Activated T-cell treated with anti-CD3 and anti-CD28 coated beads, Interleukin-2, amount 50 U/mL, for 1 hour (primary cell): Measurements from ENCODE around the gene NTN1.

Experiments
- DNase-seq: peaks from one replicate; pipeline ENCODE4 v3.0.0-alpha.2; 2020

The NTN1 gene

DNA sequence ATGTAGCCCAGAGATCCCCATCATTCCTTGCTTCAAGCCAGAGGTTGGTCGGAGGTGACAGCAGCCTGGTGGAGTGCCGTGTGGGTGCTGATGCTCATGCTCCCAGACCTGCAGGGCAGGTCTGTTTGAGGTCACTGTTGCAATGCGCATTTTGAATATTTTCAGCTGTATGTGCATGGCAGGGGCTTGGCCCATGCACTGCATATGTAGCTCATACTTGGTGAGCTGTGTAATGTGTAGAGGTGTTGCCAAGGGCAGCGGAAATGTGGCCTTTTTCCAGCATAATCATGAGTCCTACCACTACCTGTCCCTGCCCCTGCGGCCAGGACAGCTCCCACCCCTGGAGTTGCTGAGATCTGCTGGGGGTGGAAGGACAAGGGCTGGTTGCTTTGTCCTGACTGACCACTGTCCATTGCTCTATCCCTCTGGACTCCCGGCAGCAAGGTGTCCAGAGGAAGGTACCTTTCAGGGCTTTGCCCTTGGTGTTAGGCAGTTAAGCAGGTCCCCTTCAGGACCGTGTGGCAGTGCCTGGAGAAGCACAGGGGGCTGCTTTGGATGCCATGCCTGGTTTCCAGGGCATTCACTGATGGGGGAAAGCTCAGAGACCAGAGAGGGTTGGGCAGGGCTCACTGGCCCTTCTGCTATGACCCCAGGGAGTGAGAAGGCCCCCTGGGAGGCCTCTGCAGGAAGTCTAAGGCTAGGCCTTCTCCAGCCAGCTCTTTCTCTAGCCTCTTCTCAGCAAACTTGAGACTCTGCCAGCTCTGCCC lies 215.2 kb downstream of the NTN1 start:
- no peak for DNase-seq

DNA sequence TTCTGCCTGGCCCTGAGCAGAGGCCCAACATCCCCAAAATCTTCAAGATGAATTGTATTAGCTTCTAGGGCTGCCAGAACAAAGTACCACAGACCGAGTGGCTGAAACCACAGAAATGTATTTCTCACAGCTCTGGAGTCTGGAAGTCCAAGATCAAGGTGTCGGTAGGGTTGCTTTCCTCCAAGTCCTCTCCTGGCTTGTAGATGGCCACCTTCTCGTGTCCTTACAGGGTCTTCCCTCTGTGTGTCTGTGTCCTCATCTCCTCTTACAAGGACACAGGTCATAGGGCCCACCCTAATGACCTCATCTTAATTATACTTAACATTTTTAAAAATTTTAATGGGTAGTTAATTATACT lies 215.7 kb downstream of the NTN1 start:
- no peak for DNase-seq

DNA sequence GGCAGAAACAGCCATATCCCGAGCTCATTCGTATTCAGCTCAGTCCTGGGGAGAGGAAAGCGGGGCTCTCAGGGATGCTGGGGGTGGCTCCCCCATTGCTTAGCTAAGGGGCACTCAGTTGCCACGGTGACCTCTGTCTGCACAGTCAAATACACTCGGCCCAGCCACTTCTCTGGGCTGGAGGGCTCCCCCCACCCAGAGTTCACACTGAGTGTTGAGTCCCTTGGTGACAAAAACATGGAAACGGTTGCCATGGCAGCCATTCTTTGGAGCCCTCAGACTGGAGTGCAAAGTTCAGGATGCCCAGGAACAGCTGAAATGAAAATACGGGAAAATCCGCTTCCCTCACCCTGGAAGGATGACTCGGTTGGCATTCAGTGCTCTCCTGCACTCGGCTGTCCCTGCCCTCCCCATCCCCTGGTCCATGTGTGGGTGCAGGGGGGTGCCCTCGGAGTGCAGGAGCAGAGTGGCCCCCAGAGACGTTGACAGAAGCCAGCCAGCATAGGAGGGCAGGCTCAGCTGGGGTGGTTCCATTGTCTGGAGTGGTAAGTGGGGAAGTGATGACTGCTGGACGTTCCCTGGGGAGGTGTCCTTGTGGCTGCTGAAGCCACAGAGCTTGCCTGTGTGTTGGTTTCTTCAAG lies 216.5 kb downstream of the NTN1 start:
- no peak for DNase-seq

DNA sequence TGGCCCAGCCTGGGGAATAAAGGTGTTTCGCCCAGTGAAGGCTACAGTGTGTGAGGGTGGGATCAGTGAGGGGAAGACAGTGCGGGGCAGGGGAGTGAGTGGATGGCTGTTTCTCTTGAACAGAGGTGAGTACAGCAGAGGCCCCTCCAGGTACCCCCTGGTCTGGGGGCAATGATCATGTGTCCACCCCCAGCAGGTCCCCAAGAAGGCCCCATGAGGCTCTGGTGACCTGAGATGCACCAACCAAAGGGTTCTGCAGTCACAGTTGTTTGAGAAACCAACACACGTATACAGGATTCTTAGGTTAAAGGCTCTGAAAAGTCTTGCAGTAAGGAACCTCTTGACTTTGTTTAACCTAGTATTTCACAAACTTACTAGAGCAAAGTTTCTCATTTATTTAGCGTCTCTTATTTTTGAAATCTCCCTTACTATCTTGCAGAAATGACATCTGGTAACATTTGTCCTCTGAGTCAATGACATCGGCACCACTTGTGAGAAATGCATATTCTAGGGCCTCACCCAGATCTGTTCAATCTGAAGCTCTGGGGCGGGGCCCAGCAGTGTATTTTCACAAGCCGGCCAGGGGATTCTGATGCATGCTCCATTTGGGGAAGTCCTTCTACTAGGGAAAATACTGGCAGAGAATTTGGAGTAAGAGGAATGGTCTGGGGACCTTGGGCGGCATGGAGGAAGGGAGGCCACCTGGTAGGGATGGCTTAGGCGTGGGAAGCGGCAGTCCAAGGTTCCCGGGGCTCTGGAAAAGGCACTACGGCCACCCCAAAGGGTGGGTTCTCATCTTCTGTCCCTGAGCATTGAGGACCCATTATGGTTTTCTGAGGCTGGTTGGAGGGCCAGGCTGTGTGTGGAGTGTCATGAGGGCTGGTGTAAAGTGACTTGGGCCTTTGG lies 217.3 kb downstream of the NTN1 start:
- no peak for DNase-seq

DNA sequence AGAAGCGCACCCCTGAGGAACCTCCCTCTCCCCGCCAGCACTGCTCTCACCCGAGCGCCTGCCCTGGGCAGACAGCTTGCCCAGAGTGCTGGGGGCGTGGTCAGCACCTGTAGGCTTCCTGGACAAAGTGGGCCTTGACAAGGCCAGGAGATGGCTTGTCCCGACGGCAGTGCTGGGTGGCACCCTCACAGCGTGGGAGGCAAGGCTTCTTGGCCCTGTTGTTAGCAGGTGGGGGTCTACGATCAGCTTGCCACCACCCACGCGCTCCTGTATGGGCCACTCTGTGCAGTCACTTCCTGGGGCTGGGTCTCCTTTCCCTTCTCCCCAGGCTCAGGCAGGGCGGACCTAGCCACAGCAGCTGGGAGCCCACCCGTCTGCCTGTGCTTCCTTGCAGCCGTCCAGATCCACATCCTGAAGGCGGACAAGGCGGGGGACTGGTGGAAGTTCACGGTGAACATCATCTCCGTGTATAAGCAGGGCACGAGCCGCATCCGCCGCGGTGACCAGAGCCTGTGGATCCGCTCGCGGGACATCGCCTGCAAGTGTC lies 218.0 kb downstream of the NTN1 start:
- DNase-seq = no peak

DNA sequence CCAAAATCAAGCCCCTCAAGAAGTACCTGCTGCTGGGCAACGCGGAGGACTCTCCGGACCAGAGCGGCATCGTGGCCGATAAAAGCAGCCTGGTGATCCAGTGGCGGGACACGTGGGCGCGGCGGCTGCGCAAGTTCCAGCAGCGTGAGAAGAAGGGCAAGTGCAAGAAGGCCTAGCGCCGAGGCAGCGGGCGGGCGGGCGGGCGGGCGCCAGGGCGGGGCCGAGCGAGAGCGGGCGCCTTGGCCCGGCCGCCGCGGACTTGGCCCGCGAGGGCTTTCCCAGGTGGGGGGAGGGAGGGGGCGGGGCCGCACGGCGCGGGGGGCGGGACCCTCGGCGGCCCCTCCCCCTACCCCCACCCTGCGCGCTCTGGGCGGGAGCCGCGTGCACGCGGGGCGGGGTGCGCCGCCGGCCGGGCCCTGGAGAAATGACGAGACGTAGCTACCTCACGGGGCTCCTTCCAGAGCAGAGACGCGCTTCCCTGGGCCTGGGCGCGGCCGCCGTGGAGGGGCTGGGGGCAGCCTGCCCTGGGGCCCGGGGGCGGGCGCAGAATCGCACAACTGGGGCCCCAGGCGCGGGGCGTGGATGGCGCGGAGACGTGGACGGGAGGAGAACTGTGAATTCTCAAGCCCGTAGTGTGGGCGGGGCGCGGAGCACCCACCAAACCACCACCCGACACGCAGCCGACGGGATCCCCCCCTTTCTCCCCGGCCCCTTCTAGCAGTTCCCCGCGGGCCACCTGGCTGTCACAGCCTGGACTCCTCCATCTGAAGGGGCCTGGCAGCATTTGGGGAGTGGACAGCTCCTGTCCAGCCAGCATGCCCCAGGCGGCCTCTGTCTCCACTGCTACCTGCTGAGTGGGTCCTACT lies 218.7 kb downstream of the NTN1 start:
- peak; percentile 77 for DNase-seq

DNA sequence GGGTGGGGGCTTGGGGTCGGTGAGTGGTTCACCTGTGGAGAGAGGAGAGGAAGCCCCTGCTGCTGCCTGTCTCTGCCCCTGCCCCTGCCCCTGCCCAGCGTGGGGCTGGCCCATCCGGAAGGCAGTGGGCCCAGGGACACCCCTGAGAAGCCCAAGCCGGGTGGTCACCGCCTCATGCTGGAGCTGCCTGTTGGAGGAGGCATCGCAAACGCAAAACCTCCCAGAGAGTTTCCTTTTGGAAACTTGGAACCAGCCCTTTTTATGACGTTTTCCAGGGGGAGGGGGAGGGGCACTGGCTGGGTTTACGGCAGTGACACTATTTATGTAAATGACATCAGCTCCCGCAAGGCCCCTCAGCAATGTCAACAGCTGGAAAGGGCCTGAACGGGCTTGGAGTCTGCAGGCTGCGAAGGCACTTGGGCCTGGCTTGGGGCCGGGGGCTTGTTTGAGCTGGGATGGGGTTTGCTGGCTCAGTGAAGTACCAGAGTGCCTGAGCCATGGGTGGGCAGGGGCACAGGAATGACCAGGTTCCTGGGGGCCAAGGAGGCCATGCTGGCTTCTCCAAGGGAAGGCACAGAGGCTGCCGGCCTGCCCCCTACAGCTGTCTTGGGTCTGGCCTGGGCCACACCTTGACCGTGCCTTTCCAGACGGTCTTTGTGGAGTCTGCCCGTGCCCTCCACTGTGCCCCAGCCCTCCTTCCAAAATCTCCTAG lies 219.5 kb downstream of the NTN1 start:
- DNase-seq = no peak

DNA sequence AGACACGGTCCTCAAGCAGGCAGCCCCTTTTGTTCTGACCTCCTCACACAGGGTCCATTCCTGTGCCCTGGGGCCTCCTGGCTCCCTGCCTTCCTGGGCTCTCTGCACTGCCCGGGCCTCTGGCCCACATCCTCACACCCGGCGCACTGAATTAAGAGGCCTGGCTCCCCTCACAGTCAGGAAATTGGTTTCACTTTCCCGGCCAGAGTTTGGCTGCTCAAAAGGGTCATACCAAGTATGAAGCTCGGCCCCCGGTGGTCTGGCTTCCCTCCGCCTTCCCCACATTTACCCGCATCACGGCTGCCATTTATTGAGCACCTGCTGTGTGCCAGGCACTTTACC lies 220.0 kb downstream of the NTN1 start:
- DNase-seq = no peak

DNA sequence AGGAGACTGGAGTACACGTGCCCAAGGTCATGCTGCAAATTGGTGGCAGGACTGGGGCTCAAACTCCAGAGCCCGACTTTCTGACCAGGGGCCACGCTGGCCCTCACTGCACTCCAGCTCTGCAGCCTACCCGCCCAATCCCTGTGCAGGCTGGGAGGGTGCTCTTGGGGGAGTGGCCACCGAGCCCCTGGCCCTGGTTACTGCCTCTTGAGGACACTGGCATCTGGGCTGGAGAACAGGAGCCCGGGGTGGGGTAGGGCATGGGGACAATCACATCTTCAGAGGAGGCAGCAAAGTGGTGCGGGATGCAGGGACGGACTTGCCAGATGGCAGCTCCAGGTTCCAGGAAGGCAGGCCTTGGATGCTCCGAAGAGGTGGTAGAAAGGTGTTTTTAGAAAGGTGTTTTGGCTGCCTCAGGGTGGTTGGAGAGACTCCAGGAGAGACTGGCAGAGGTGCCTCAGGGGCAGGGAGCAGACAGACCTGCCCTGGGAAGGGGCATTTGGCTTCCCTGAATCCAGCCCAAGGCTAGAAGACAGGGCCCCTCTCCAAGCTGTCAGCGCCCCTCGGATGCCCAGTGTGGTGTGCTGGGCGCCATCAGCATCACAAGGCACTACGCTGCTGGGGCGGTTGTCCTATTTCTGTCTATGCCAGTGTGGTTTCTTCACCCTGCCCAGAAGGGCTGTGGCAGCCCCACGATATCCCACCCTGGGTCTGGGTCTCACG lies 220.6 kb downstream of the NTN1 start:
- no peak for DNase-seq

DNA sequence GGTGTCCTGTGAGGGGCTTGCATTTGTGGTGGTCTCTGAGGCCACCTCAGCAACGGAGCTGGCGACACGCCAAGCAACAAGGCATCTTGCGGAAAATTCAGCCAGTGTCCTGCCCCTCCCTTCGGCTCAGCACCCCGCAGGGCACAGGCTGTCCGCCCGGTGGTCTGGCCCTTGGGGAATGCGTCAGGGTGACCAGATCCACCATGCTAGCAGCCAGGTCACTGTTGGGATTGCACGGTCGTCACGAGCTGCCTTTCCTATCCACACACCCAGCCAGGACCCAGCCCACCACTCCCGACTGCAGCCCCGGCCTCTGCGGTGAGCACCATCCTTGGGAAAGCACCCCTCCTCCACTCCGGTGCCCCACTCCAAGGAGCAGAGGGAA lies 221.2 kb downstream of the NTN1 start:
- no peak for DNase-seq

DNA sequence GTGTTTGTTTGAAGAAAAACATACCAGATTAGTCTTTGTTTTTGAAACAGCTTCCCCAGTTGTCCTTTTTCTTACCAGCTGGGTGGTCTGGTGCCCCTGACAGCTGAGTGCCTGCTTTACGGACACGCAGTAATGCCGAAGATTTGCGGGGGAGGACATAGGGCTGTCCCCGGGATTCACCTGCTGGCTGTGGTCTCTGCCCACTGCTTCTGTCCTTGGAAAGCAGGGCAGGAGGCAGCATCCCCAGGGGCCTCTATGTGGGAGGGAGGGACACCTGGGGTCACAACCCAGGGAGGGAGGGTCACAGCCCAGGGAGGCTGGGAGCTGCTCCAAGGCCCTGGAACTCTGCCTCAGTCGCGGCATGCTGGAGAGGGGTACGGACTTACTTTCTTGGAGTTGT lies 221.7 kb downstream of the NTN1 start:
- DNase-seq = no peak

DNA sequence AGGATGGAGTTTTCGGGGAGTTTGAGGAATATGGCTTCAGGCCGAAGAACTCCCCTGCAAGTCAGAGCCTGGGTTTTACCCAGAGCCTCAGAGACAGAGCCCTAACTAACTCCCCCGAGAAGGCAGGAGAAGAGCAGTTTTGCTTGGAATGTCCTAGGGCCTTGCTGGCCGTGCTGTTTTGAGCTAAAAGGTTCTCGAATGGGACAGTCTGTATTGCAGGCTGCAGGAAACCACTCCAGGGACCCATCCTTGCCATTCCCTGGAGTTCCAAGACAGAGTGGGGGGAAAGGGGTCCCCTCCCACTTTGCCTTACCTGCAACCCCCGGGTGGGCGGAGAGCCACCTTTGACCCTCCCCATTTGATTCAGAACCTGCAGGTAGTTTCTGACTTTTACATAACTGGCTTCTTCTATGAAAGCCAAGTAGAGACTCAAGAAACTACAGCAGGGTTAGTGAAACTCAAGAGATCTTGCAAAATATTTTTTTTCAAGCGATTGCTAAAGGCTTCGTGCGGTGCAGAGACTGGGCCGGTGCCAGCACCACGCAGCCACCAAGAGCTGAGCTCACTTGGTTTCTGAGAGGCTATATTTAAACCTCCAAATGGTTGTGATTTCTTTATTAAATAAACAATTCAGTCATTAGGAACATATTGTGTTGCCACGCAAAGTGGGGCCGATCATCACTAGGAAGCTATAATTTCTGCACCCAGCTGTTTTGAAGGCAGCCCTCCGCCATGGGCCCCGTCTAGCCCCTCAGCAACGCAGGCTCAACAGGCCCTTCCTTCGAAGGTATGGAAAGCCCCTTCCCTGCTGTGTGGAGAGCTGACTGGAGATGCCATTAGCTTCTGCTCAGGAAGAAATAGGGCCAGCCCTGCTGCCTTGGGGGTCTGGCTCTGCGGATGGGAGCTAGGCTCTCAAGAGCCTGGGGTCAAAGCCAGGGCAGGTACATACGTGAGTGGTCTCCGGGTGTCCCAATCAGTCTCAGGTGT lies 223.0 kb downstream of the NTN1 start:
- DNase-seq = no peak

DNA sequence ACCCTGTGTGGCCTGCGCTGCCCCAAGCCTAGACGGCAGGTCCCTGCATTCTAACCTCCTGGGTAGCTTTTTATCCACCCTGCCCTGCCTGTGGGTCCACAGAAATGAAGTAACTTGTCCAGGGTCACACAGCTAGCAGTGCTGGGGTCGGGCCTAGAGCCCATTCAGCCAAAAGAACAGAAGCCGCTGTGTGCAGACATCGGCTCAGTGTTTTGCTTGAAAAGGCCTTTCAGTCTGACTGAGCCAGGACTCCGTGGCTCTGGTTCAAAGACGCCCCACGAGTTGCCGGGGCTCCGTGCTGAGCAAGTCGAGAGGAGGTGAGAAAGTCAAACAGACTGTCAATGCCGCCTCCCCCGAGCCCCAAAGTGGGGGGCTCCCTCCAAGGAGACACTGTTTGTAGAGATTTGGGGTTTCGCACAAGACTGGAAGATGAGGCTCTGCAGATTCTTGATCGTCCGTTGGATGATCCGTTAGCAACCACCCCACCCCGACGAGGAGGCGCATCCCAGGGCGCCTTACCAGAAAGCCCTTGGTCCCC lies 226.2 kb downstream of the NTN1 start:
- DNase-seq = no peak

DNA sequence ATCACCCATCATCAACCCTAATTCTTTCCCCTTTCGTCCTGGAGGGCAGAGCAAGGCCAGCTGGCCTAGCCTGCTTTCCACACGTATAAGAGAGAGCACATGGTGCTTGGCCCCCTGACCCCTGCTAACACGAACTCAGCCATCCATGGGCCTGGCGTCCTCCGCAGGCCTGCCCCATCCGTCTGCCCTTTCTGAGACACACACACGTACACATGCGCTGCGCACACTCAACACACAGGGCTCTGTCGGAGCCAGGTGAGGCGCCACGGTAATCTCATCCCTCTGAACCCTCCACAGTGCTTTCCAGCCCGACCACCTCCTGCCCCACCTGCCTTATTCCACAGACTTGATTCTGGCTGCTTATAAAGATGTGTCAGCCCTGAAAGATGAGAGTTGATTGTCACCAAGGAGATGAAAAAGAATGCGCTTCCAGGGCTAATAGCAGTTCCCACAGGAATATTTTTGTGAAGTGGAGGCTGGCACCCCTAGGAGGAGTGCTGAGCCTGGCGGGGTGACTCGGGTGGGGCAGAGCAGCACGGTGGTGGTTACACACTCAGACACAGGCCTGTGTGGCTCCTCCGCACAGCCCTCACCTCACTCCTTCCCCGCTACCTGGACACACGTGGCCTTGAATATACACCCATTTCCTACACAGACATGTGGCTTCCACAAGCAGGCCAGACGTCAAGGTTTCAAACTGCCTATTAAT lies 228.1 kb downstream of the NTN1 start:
- no peak for DNase-seq

DNA sequence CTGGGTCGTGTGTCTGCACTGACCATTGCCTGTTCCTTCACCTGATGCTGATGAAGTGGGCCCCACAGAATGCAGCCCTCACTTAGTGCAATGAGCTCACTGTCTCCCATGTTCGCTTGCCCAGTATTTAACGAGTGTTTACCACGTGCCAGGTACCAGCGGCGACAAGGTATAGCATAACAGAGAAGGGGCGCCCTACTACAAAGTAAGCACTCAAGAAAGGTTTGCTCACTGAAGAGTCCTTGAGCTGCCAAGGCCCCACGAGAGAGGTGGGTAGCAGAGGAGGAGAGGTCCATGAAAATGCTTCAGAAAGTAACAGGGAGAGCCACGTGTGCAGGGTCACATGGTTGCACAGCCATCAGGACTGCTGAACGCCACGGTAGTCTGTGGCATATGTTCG lies 230.0 kb downstream of the NTN1 start:
- DNase-seq = no peak

DNA sequence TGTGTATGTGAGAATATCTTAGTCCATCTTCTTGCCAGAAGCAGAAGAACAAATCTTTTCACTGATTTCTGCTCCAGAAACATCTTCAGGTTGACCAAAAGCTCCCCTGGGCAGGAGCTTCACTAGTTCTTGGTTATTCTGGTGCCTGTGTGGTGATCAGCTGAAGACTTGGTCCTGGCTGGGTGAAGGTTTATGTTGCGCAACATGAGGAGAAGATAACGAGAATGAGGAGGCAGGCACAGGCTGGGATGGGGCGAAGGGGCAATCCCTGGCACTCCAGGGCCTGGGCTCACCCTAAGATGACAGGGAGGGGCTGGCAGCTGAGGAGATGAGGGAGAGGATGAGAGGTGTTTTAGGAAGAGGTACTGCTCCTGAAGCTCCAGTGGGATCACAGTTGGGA lies 232.0 kb downstream of the NTN1 start:
- DNase-seq = no peak

DNA sequence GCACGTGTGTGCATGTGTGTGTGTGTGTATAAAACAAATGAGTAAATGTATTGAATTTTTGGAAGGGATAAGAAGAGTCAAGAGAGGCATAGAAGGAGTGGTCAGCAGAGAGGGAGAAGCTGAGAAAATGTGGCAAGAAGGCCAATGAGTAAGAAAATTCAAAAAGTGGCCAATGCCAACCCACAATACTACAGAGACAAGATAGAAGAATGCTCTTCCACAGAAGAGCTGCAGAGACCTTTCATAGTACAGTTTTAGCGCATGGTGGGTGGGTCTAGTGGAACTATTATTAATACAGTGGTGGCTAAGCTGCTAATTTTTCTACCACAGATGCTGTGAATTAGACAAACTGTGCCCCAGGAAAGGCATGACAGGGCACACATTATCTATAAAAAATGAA lies 233.5 kb downstream of the NTN1 start:
- DNase-seq = no peak

DNA sequence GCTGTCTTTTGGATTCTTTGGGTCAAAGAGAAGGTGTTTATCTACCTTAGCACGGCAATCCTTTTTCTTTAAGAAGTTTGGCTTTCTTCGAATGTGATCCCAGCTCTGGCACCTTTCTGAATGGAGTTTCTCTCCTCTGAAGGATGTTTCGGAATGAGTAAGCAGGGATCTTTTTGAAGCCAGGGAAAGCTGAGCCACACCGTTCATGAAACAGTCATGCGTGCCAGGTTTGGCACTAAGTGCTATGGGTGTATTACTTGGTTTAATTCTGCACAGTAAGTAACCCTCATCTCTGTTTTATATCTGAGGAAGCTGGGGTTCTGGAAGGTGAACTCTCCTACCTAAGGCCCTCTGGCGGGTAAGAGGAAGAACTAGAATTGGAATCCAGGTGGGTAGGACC lies 234.5 kb downstream of the NTN1 start:
- DNase-seq = no peak

DNA sequence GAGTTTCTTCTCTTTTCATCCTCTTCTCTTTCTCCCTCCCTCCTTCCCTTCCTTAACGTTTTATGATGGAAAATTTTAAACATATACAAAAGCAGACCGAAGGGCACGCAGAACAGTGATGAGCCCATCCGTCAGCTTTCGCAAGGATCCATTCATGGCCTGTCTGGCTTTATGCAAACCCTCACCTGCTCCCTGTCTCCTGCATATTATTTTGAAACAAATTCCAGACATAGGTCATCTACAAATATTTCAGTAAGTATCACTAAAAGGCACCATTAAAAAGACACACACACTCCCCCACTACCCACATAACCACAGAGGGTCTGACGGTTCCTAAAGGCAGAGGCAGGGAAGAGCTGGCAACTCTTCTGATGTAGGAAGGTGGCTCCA lies 235.0 kb downstream of the NTN1 start:
- no peak for DNase-seq
